ENCODE results near the gene RO60.

GRCh38 chr1:193105821-193106177 lies 46.4 kb downstream of the RO60 start:
- TF ChIP-seq POLR2A (IDR thresholded peaks at IDR 0.05; ENCODE audit: low read depth, low read length) (no peak), POLR2AphosphoS5 (IDR thresholded peaks at IDR 0.05; ENCODE audit: low read depth, low read length) (no peak), PAX5 (IDR thresholded peaks at IDR 0.05; ENCODE audit: insufficient read depth, low read length, severe bottlenecking) (no peak), TAF1 (IDR thresholded peaks at IDR 0.05; ENCODE audit: low read depth, low read length) (no peak), POU2F2 (IDR thresholded peaks at IDR 0.05; ENCODE audit: low read depth, low read length) (no peak)

Data from GM12891 (cell line).